IPS-NIHi7 (cell line): ENCODE data around the gene INHBC.
"Not testable (repeated sequence)": the region's sequence is repeated elsewhere in the genome, so short reads cannot be mapped to it uniquely, and the experiment has no call there.

ENCODE experiments used
- DNase-seq: peaks from one replicate; pipeline ENCODE4 v3.0.0; 2012; ENCODE audit warnings: mixed read lengths; ENCODE audit errors: extremely low spot score

Gene INHBC

DNA sequence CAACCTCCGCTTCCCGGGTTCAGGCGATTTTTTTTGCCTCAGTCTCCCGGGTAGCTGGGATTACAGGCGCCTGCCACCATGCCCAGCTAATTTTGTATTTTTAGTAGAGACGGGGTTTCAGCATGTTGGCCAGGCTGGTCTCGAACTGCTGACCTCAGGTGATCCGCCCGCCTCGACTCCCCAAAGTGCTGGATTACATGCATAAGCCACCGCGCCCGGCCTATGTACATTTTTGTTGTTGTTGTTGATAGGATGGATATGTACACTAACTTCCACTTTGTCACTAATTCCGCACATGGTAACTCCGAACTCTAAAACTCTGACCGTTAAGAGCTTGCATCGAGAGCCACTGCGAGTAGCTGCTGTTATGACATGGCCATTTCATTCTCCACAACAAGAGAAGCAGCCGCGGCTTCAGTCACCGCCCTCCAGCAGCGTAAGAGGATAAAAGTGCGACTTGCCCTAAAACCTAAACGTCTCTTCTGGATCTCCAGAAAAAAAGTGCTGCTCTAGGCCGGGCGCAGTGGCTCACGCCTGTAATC is 52.5 kb downstream of the INHBC start:
- DNase-seq = no peak

DNA sequence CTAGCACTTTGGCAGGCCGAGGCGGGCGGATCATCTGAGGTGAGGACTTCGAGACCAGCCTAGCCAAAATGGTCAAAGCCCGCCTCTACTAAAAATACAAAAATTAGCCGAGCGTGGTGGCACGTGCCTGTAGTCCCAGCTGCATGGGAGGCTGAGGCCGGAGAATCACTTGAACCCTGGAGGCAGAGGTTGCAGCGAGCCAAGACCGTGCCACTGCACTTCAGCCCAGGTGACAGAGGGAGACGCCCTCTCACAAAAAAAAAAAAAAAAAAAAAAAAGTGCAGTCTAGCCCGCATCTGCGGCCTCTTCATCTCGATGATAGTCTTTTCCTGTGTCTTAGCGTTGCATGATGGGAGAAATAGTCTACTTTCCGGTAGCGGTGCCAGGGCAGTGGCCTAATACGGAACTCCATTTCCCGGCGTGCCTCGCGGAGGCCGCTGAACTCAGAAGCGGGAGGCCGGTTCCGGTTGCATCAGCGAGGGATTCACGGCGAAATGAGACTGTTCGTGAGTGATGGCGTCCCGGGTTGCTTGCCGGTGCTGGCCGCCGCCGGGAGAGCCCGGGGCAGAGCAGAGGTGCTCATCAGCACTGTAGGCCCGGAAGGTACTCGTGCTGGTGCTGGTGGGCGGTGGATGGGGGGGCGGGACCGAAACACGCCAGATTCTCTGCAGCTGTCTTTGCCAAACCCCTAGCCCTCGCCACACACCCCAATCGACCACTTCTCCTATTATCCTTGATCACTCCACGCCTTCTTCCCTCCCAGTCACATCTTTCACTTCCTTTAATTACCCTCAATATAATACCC is 53.2 kb downstream of the INHBC start, which contains the start of gene MARS1:
Gene MARS1 (plus strand): TSS at position 472 of the 805 bp plus-strand sequence. CDS start 23 bp downstream, at position 495.
- DNase-seq = peak; percentile 92

DNA sequence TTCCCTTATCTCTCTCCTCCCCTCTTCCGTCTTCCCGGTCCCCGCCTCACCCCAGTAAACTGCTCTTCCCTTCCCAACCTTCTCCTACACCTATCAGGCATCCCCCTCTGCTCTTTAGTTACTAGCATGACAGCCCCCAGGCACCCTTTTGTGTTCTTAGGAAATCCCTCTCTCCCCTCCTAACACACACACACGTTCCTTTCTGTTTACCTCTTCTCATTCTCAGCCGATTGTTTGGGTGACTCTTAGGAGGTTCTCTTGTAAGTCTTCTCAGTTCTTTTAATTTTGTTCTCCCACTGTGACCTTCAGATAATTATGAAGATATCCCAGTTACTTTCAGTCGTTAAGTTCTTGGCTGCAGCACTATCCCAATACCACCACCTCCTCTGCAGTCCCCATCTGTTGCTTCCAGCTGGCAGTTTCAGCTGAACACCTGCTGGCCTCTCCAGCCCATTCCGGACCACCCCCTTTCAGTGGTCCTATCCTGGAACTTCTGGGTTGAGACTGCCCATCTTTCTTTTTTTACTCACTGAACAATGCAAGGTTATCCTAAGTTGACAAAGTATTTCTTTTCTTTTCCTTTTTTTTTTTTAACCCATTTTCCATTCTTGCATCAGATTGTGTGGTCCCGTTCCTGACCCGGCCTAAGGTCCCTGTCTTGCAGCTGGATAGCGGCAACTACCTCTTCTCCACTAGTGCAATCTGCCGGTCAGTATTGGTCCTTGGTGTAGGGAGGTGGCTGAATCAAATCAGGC is 54.0 kb downstream of the INHBC start:
- no peak for DNase-seq

GRCh38 chr12:57489157-57489641 is 54.6 kb downstream of the INHBC start:
- DNase-seq = no peak

- DNase-seq = no peak
Observed at GRCh38 chr12:57490126-57490525, 55.5 kb downstream of the INHBC start.

DNA sequence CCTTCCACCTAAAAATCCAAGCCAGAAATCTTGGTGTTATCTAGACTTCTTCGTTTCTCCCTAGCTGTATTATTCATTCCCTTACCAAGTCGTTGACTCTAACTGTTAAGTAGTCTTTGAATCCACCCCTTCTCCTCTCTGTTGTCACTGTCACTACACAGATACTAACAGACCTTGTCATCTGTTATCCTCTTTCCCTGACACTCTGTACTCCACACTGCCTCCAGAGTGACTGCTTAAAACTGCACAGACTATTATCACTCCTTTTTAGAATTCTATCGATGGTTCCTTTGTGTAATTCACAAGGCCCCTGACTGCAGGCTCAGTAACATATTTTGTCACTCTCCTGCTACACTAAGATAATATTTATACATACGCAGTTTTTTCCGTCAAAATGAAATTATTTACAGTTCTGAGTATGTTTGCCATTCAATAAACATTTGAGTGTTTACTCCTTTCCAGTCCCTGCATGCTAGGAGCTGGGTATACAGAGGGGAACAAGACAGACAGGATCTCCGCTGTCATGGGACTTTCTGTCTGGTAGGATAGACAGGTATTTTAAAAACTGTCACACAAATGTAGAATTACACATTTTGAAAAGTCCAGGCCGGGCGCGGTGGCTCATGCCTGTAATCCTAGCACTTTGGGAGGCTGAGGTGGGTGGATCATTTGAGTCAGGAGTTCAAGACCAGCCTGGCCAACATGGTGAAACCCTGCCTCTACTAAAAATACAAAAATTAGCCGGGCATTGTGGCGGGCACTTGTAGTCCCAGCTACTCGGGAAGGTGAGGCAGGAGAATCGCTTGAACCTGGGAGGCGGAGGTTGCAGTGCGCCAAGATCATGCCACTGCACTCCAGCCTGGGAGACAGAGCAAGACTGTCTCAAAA is 57.1 kb downstream of the INHBC start:
- DNase-seq = no peak

- DNase-seq = not testable (repeated sequence)
Observed at GRCh38 chr12:57495051-57495701, 60.6 kb downstream of the INHBC start.

DNA sequence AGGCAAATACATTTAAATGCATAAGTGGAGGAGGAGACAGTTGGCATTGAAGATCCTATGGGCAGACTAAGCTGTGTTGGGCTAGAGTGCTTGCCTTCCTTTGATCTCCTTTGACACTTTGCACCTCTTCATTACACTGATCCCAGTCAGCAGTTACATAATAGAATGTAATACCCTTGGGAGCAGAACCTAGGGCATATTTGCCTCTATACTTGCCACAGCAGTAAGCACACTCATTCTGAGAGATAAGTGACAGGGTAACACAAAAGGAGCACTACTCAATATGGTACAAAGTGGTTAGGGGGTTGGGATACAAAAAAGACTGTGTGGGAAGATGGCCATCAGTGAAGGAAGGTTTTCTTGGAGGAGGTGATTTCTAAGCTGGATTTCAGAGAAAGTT is 62.2 kb downstream of the INHBC start:
- no peak for DNase-seq

DNA sequence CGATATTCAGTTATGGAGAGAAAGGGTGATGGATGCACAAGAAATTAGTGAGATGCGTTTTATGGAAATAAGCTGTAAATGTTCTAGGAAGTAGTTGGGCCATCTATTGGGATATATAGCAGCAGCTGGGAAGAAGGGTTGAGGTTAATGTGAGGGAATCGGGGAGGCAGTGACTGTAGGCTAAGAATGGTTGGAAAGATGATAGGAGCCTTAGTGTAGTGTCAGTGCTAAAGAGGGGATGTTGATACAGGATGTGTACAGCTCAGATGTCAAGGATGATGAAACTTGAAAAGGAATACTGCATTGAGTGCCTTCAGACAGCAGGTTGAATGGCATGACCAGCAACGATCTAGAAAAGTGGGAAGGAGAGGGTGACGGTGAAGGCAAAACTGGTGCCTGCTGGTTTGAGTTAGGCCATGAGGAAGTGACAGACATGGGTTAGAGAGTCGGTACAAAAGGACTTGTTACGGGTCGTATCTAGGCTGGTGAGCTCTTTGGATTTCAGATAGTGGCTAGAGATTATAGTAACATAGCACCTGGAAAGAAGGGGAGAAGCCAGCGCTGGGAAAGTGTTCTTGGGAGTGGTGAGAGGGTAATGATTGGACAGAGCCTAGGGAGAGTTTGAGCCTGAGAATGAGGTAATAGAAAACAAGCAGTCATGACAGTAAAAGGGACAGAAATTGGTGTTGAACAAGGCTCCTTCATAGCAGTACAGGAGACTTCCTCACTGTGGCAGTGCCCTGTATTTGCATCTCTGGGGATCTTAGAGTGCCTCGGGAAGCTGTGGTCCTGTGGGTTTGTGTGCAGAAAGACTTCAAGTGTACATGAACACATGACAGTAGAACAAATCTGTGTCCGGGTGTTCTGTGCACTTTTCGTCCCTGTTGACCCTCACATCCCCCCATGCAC is 62.9 kb downstream of the INHBC start:
- DNase-seq = no peak

- DNase-seq = peak; percentile 54
Observed at GRCh38 chr12:57498132-57498502, 63.5 kb downstream of the INHBC start.

DNA sequence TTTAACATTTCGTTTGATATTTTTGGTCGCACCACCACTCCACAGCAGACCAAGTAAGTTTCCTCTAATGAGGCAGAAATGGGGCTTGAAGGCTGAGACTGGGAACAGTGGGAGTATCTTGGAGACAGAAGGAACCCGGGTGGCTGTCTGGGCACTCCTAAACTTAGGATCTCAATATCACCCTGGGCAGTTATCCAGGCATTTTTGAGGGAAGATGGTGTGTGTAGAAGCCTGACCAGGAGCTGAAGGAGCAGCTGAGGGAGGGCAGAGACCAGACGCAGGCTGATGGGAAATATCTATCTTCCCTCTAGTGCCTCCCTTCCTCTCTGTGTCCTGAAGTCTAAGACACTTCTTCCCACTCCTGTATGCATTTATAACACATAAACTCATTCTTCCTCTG is 64.0 kb downstream of the INHBC start:
- DNase-seq = no peak

DNA sequence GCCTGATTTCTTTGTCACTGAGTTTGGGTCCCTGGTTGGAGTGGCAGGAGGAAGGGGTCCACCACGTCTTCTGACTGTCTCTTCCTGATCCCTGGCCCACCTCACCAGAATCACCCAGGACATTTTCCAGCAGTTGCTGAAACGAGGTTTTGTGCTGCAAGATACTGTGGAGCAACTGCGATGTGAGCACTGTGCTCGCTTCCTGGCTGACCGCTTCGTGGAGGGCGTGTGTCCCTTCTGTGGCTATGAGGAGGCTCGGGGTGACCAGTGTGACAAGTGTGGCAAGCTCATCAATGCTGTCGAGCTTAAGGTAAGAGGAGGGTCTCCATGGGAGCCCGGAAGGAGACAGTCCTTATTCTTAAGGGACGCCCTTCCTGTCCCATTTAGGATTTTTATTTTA is 65.6 kb downstream of the INHBC start:
- DNase-seq = no peak
